GF-D8 (cell line): Measurements from ENCODE around the gene PCSK4.
A peak's percentile ranks its signal among the peaks of the same experiment; 100 is the strongest.

Experiments
- DNase-seq: peaks from one replicate; lab custom pipeline; 2025; lab: John Stamatoyannopoulos, UW

PCSK4 gene

DNA sequence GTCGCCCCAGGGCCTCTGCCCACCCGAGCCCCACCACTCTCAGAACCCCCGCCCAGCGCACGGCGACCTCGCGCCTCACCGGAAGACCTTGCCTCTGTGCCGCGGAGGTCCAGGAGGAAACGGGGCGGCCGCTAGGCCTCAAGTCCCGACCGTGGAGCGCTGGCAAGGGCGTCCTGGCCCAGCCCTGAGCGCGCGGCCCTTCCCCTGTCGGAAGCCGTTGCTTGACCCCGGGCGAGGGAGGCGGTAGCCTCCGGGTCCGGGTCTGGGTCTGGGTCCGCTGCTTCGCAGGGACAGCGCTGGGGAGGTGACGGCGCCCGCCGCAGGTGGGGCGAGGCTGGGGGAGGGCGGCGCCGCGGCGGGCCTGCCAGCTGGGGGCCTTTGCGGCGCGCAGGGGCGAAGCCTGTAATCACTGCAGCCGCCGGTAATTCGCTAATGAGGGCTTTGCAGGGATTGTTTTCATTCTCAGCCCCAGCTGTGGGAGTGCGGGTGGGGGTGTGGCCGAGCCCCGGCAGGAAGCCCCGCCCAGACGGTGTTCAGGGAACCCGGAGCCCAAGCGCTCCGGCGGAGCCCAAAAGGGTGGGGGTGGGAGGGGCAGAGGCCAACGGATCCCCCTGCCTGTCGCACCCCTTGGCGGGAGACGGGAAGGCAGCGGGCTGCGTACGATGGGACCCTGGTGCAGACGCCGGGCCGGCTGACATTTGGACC is 19.7 kb downstream of the PCSK4 start:
- DNase-seq, result no peak

DNA sequence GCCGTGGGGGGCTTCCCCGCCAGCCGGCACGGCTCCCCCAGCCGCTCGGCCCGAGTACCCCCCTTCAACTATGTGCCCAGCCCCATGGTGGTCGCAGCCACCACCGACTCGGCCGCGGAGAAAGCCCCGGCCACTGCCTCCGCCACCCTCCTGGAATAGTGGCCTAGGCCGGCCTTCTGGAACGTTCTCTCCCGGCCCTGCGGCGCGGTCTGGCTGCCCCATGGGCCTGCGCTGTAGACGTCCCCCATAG is 20.2 kb downstream of the PCSK4 start:
- DNase-seq, result no peak

DNA sequence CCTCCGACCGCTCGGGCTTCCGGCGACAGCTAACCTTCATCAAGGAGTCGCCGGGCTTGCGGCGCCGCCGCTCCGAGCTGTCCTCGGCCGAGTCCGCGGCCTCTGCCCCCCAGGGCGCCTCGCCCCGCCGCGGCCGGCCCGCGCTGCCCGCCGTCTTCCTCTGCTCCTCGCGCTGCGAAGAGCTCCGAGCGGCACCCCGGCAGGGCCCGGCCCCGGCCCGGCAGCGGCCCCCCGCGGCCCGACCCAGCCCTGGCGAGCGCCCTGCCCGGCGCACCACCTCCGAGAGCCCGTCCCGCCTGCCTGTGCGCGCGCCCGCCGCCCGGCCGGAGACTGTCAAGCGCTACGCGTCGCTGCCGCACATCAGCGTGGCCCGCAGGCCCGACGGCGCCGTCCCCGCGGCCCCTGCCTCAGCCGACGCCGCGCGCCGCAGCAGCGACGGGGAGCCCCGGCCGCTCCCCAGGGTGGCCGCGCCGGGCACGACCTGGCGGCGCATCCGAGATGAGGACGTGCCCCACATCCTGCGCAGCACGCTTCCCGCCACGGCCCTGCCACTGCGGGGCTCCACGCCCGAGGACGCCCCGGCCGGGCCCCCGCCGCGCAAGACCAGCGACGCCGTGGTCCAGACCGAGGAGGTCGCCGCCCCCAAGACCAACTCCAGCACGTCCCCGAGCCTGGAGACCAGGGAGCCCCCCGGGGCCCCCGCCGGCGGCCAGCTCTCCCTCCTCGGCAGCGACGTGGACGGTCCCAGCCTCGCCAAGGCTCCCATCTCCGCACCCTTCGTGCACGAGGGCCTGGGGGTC is 20.7 kb downstream of the PCSK4 start:
- no peak for DNase-seq

DNA sequence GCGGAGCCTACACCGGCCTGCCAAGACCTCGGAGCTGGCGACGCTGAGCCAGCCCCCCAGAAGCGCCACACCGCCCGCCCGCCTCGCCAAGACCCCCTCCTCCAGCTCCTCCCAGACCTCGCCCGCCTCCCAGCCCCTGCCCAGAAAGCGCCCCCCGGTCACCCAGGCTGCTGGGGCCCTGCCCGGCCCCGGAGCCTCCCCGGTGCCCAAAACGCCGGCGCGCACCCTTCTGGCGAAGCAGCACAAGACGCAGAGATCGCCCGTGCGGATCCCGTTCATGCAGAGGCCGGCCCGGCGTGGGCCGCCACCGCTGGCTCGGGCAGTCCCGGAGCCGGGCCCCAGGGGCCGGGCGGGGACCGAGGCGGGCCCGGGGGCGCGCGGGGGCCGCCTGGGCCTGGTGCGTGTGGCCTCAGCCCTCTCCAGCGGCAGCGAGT is 21.3 kb downstream of the PCSK4 start:
- DNase-seq, result no peak

GRCh38 chr19:1468274-1468820 is 21.8 kb downstream of the PCSK4 start:
- peak; percentile 19 for DNase-seq

- DNase-seq, result no peak
Observed at GRCh38 chr19:1467490-1468273, 22.5 kb downstream of the PCSK4 start.

DNA sequence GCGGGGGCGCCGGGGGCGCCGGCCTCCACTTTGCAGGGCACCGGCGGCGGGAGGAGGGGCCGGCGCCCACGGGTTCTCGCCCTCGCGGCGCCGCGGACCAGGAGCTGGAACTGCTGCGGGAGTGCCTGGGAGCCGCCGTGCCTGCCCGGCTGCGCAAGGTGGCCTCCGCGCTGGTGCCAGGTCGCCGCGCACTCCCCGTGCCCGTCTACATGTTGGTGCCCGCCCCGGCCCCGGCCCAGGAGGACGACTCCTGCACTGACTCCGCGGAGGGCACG is 23.0 kb downstream of the PCSK4 start:
- DNase-seq, result no peak

GRCh38 chr19:1466461-1467214 is 23.5 kb downstream of the PCSK4 start:
- DNase-seq, result no peak

DNA sequence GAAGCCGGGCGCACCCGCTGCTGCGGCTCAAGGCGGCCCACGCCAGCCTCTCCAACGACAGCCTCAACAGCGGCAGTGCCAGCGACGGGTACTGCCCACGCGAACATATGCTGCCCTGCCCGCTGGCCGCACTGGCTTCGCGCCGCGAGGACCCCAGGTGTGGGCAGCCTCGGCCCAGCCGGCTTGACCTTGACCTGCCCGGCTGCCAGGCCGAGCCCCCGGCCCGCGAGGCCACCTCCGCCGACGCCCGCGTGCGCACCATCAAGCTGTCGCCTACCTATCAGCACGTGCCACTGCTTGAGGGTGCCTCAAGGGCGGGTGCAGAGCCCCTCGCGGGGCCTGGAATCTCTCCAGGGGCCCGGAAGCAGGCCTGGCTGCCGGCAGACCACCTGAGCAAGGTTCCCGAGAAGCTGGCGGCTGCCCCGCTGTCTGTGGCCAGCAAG is 24.1 kb downstream of the PCSK4 start:
- no peak for DNase-seq

- no peak for DNase-seq
Observed at GRCh38 chr19:1465191-1466016, 24.7 kb downstream of the PCSK4 start.

GRCh38 chr19:1461862-1462261 is 28.3 kb downstream of the PCSK4 start:
- DNase-seq, result no peak

DNA sequence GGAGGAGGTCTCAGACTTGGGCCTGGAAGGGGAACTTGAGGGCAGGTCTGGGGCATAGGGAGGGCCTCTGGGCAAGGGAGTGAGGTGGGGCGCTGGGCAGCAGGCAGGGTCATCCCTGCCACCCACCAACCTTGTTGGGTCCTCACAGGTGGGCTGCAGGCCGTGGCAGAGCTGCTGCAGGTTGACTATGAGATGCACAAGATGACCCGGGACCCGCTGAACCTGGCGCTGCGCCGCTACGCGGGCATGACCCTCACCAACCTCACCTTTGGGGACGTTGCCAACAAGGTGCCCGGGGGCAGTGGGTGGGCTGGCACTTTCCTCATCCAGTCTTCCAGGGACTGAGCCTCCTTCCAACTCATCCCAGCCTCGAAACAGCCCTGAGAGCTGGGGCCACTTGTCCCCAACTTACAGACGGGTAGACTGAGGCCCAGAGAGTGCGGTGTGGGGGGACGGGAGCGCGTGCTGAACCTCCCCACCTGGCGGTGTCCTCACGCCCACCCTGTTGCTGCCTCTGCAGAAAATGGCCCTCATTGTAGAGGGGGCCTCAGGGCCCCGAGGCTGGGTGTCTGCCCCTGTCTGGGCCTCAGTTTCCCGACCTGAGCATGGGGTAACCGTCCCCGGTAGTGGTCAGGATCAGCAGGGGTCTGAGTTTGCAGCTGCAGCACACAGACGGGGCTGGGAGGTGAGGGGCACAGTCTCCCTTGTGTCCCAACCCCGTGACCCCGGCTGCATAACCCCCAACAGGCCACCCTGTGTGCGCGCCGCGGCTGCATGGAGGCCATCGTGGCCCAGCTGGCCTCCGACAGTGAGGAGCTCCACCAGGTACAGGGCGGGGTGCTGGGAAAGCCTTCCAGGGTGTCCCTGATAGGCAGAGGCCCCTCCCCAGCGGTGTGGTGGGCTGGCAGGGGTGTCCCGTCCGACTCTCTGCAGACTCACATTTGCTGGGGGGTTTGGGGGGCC is 29.8 kb downstream of the PCSK4 start:
- no peak for DNase-seq

GRCh38 chr19:1459479-1459878 is 30.7 kb downstream of the PCSK4 start:
- no peak for DNase-seq

DNA sequence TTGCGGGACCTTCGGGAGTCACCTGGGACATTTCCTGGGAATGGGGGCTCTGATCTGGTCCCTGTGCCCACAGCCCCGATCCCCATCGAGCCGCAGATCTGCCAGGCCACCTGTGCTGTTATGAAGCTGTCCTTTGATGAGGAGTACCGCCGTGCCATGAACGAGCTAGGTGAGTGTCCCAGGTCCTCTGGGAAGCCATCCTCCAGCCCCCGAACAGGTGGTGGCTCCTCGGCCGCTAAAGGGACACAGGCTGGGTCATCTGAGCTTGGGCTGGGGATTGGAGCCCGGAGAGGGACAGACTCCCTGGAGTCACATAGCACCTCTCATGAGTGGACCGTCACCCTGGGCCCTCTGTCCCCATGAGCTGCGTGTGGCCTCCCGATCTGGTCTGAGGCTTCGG is 32.3 kb downstream of the PCSK4 start:
- DNase-seq, result no peak

DNA sequence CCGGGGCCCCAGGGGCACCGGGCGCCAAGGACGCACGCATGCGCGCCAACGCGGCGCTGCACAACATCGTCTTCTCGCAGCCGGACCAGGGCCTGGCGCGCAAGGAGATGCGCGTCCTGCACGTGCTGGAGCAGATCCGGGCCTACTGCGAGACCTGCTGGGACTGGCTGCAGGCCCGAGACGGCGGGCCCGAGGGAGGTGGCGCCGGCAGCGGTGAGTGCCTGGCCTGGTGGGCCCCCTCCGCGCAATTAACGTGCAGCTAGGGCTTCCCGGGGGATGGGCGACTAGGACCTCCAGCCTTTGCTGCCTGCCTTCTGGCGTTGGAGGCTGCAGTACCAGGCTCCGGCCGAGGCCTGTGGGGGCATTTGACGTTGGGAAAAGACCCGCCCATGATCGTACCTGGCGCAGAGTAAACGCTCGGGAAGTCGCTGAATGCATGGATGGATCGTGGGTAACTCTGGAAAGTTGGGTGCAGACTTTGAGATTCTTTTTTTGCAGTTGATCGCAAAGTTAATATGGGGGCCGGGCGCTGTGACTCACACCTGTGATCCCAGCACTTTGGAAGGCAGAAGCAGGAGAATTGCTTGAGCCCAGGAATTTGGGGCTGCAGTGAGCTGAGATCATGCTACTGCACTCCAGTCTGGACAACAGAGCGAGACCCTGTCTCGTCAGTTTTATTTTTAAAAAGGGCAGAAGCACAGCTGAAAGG is 33.0 kb downstream of the PCSK4 start:
- no peak for DNase-seq

- DNase-seq, result no peak
Observed at GRCh38 chr19:1456121-1456900, 33.8 kb downstream of the PCSK4 start.

DNA sequence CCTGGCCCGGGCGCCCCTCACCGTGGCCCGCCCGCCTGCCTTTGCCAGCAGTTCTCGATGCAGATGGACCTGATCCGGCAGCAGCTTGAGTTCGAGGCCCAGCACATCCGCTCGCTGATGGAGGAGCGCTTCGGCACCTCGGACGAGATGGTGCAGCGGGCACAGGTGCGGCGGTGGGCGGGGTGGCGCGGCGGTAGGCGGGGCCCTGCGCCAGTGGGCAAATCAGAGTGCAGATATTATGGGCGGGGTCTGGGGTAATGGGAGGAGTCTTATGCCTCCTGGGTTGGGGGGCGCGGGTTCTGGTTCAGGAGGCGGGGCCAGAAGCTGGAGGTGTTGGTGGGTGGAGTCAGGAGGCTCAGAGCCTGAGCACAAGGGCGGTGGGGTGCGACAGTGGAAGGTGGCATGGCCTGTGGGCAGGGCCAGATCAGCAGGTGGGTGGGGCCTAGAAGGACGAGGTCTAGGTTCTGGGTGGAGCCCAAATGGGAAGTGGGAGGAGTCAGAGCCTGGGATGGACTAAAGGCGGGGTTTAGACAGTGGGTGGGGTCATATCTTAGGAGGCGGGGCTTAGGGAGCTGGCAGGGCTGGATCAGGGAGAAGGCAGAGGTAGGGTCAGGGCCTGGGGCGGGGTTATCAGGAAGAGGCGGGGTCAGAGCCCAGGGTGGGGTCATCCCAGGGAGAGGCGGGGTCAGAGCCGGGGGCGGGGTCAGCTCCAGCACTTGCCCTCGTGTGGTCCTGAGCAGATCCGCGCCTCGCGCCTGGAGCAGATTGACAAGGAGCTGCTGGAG is 34.6 kb downstream of the PCSK4 start:
- peak; percentile 76 for DNase-seq

DNA sequence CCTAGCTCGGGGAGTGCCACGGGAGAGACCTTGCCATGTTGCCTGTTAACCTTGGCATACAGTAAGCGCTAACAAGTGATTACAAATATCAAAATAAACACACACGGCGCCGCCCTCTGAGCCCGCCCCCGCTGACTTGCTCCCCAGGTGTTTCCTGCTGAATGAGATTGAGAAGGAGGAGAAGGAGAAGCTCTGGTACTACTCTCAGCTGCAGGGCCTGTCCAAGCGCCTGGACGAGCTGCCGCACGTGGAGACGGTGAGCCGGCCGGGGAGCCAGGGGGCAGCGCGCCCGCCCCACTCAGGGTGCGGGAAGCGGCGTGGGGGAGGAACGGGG is 35.2 kb downstream of the PCSK4 start:
- peak; percentile 71 for DNase-seq
